Measurements from ENCODE around the gene MAML3.

Gene MAML3

GRCh38 chr4:139669335-139669734, 484.6 kb downstream of the MAML3 start:
- no peak for DNase-seq

GRCh38 chr4:139668658-139669201, 485.3 kb downstream of the MAML3 start:
- DNase-seq: no peak

GRCh38 chr4:139668036-139668435, 485.9 kb downstream of the MAML3 start:
- no peak for DNase-seq
